Measurements from ENCODE around the gene REXO5. TPM values are rescaled to one million over a fixed set of nuclear protein-coding genes. Genes with fewer than 3 reads are reported as not detected.

Gene REXO5
- total RNA-seq, 1 experiment from 2014 or later: 7.3 TPM

DNA sequence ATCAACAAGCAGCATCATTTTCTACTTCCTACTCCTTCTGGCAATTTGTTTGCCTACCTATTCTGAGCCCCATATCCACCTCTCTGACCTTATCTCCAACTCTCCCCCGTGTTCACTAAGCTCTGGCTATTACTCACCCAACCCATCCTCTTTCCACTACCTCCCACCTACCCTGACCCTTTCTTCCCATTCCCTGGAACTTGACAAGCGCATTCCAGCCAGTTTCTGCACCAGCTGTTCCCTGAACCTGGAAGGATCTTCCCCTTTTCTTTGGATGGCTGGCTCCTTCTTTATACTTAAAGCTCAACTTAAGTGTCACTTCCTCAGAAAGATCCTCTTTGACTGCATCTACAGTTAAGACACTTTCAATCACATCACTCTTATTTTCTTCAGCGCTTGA is 91.6 kb downstream of the REXO5 start:
- no peaks in the 10 kb centered on the region for H3K27me3 Mint-ChIP-seq (ENCODE audit: insufficient read depth, unreplicated experiment)
- H3K4me3 Mint-ChIP-seq (ENCODE audit: unreplicated experiment): no peak overlapping the region
- Histone ChIP-seq H3K9me3 (no peaks in the 10 kb centered on the region), H3K4me3 (ENCODE audit: low read depth, low read length) (no peak overlapping the region), H3K36me3 (ENCODE audit: control insufficient read depth, insufficient read depth, low read length) (no peaks in the 10 kb centered on the region; the same call in 1 of the 2 replicates), H3K27me3 (replicated peaks; ENCODE audit: control insufficient read depth, insufficient read depth, low read length) (no peaks in the 10 kb centered on the region), H3K4me1 (peaks cover 27% of the 10 kb centered on the region)
- no TSS peak for BruUV-seq (replicated peaks)
- peaks cover 32% of the 10 kb centered on the region for H3K4me1 Mint-ChIP-seq (ENCODE audit: low read depth, unreplicated experiment)
- no peaks in the 10 kb centered on the region for H3K9me3 Mint-ChIP-seq (ENCODE audit: unreplicated experiment)
- TF ChIP-seq, protein P1, sequence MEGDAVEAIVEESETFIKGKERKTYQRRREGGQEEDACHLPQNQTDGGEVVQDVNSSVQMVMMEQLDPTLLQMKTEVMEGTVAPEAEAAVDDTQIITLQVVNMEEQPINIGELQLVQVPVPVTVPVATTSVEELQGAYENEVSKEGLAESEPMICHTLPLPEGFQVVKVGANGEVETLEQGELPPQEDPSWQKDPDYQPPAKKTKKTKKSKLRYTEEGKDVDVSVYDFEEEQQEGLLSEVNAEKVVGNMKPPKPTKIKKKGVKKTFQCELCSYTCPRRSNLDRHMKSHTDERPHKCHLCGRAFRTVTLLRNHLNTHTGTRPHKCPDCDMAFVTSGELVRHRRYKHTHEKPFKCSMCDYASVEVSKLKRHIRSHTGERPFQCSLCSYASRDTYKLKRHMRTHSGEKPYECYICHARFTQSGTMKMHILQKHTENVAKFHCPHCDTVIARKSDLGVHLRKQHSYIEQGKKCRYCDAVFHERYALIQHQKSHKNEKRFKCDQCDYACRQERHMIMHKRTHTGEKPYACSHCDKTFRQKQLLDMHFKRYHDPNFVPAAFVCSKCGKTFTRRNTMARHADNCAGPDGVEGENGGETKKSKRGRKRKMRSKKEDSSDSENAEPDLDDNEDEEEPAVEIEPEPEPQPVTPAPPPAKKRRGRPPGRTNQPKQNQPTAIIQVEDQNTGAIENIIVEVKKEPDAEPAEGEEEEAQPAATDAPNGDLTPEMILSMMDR (IDR thresholded peaks at IDR 0.05; ENCODE audit: insufficient read depth in 1 of 2, low read depth in 1 of 2, low read length in 1 of 2, severe bottlenecking in 1 of 2, unreplicated experiment in 1 of 2): no peak
- intact Hi-C loops (cut with micrococcal nuclease; ENCODE audit: unreplicated experiment): no loop called here
- no peak for DNase-seq
- H3K27ac Mint-ChIP-seq (ENCODE audit: unreplicated experiment): no peak overlapping the region
- ChIA-PET POLR2A (interaction anchor here (0.5 kb wide), 1 partner anchor 150 kb away, joined by 5 read pairs; no protein-coding TSS in a partner anchor), CTCF (no interaction called here)
- peaks cover 58% of the 10 kb centered on the region for H3K36me3 Mint-ChIP-seq (ENCODE audit: insufficient read depth, unreplicated experiment)

DNA sequence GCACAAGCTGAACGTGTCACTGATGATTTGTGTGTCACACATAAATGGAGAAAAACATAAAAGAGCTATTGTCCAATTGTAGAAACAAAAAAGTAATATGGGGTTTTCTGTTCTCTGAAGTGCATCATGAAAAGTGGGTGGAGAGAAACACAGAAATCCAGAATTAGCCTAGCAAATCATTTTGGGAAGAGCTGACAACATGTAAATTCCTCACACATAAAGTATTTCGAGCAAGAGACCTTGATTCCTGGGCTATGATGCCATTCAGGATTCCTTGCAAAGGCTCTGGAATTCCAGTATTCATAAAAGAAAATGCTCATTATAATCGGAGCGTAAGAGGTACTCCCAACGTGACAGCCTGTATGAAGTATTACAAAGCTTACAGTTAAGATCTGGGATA is 92.7 kb downstream of the REXO5 start:
- intact Hi-C loops (cut with micrococcal nuclease; ENCODE audit: unreplicated experiment): no loop called here
- CTCF ChIA-PET: no interaction called here

More for the DNA sequence above, 92.7 kb downstream of the REXO5 start:
- Mint-ChIP-seq H3K36me3 (ENCODE audit: insufficient read depth, unreplicated experiment) (peaks cover 54% of the 10 kb centered on the region), H3K27me3 (ENCODE audit: insufficient read depth, unreplicated experiment) (no peaks in the 10 kb centered on the region), H3K9me3 (ENCODE audit: unreplicated experiment) (no peaks in the 10 kb centered on the region), H3K4me1 (ENCODE audit: low read depth, unreplicated experiment) (peaks cover 41% of the 10 kb centered on the region), H3K4me3 (ENCODE audit: unreplicated experiment) (peak overlapping the region; percentile 74), H3K27ac (ENCODE audit: unreplicated experiment) (peak overlapping the region; percentile 93)
- TSS peak; percentile 24 for BruUV-seq (replicated peaks)
- Histone ChIP-seq H3K27me3 (replicated peaks; ENCODE audit: control insufficient read depth, insufficient read depth, low read length) (no peaks in the 10 kb centered on the region), H3K4me1 (peaks cover 38% of the 10 kb centered on the region), H3K36me3 (ENCODE audit: control insufficient read depth, insufficient read depth, low read length) (no peaks in the 10 kb centered on the region; the same call in 1 of the 2 replicates), H3K9me3 (no peaks in the 10 kb centered on the region), H3K4me3 (ENCODE audit: low read depth, low read length) (peak overlapping the region; percentile 68)
- DNase-seq: no peak
- TF ChIP-seq, protein P1 (IDR thresholded peaks at IDR 0.05; ENCODE audit: insufficient read depth in 1 of 2, low read depth in 1 of 2, low read length in 1 of 2, severe bottlenecking in 1 of 2, unreplicated experiment in 1 of 2): no peak
- POLR2A ChIA-PET: interaction anchor here (0.6 to 1.9 kb wide), 2 partner anchors 14 to 92 kb away, joined by 5 read pairs; partner anchors contain the start of genes ERI2 and REXO5

Other genes starting within 250 kb of the REXO5 start
- gene ACSM2B, start 230.2 kb upstream of the REXO5 start, total RNA-seq (2022): 0.56 and 1.4 TPM in 2 replicates
- gene ACSM1, start 108.8 kb upstream of the REXO5 start, total RNA-seq (2022): not detected in 2 replicates
- 27.2 and 29.5 TPM in 2 replicates for gene THUMPD1, start 64.7 kb upstream of the REXO5 start, total RNA-seq (2022)
- gene ACSM3, start 42.5 kb upstream of the REXO5 start, total RNA-seq (2022): 6.9 TPM in 2 replicates
- gene ERI2, start 55 bp upstream of the REXO5 start, total RNA-seq (2022): 22.4 and 24.6 TPM in 2 replicates
- gene DCUN1D3, start 93.8 kb downstream of the REXO5 start, total RNA-seq (2022): 16.4 and 19.2 TPM in 2 replicates
- gene LYRM1, start 94.2 kb downstream of the REXO5 start, total RNA-seq (2022): 40.3 and 46.1 TPM in 2 replicates